DND-41 (cell line): ENCODE data around the gene C11orf16.

ENCODE experiments used
- ATAC-seq: fragments of 200-7000 bp; cut with Tn5 transposase; 3 replicates; pipeline ENCODE4 v1.9.1; 2021; ENCODE audit warnings: low read depth; ENCODE audit not compliant: insufficient read depth
- DNase-seq: peaks from one replicate; pipeline ENCODE4 v3.0.0-alpha.2; 2020
- H2AFZ ChIP-seq: 2 replicates; pipeline ENCODE4 v1.6.0; 2012; ENCODE audit warnings: low read depth, low read length
- H3K27ac ChIP-seq: 2 replicates; pipeline ENCODE4 v1.5.1; 2012; ENCODE audit warnings: low read length, inconsistent platforms
- H3K27me3 ChIP-seq: fragments of 200-600 bp; sonication (generic); 2 replicates; pipeline ENCODE4 v1.6.0; 2012; ENCODE audit warnings: low read length, mild to moderate bottlenecking, inconsistent platforms; ENCODE audit not compliant: insufficient read depth, poor library complexity
- H3K36me3 ChIP-seq: 2 replicates; pipeline ENCODE4 v1.5.1; 2012; ENCODE audit warnings: low read length, inconsistent platforms; ENCODE audit not compliant: insufficient read depth
- H3K4me1 ChIP-seq: 2 replicates; pipeline ENCODE4 v1.5.1; 2012; ENCODE audit warnings: mild to moderate bottlenecking, low read length; ENCODE audit not compliant: insufficient read depth
- H3K4me2 ChIP-seq: 2 replicates; pipeline ENCODE4 v1.6.0; 2012; ENCODE audit warnings: mild to moderate bottlenecking, moderate library complexity, low read length, inconsistent platforms; ENCODE audit not compliant: insufficient read depth
- H3K4me3 ChIP-seq, 2 experiments: fragments of 200-600 bp in 1 of 2; shearing (Covaris generic) in 1 of 2; 2 replicates each; pipeline ENCODE4 v1.5.1; 2012 to 2016; ENCODE audit warnings: inconsistent platforms in 2 of 2, low read length in 2 of 2, mild to moderate bottlenecking in 2 of 2, low read depth in 1 of 2, moderate library complexity in 1 of 2
- H3K79me2 ChIP-seq: 2 replicates; pipeline ENCODE4 v1.6.0; 2012; ENCODE audit warnings: low read length, inconsistent platforms; ENCODE audit not compliant: insufficient read depth
- H3K9ac ChIP-seq: 2 replicates; pipeline ENCODE4 v1.6.0; 2012; ENCODE audit warnings: low read depth, mild to moderate bottlenecking, inconsistent platforms, low read length, moderate library complexity
- H3K9me3 ChIP-seq: 2 replicates; pipeline ENCODE4 v1.5.1; 2012; ENCODE audit warnings: low read length, moderate library complexity, mild to moderate bottlenecking, inconsistent platforms; ENCODE audit not compliant: insufficient read depth, severe bottlenecking
- H4K20me1 ChIP-seq: 2 replicates; pipeline ENCODE4 v1.6.0; 2012; ENCODE audit warnings: low read length; ENCODE audit not compliant: insufficient read depth
- EZH2 ChIP-seq: IDR thresholded peaks from 3 replicates; pipeline ENCODE4 v1.6.1; 2012; ENCODE audit warnings: borderline replicate concordance, low read depth, mild to moderate bottlenecking, moderate library complexity, low read length, inconsistent platforms; ENCODE audit not compliant: severe bottlenecking
- TF ChIP-seq, protein P1 (sequence below): IDR thresholded peaks from 2 replicates; pipeline ENCODE4 v1.5.1; 2012; ENCODE audit warnings: borderline replicate concordance, low read length, moderate library complexity, mild to moderate bottlenecking; ENCODE audit not compliant: poor library complexity, severe bottlenecking; ENCODE audit errors: extremely low read depth

The C11orf16 gene

DNA sequence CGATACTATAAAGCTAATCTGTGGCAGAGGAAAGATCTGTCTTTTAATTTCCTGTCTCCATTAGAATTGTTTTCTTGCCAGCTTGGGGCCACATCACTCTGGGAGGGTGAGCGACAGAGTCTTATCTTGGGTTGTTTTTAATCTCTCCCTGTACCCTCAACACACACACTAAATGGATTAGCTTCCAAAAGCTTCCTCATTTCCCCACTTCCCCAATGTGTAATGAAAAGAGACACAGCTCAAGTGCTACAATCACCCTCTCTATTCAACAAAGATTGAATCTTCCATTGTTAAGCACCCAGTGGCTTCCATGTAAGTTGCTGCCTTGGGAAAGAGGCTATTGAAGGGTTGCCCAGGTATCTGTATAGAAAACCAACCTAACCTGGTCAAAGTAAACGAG, 16.1 kb upstream of the C11orf16 start:
- TF ChIP-seq, protein P1, sequence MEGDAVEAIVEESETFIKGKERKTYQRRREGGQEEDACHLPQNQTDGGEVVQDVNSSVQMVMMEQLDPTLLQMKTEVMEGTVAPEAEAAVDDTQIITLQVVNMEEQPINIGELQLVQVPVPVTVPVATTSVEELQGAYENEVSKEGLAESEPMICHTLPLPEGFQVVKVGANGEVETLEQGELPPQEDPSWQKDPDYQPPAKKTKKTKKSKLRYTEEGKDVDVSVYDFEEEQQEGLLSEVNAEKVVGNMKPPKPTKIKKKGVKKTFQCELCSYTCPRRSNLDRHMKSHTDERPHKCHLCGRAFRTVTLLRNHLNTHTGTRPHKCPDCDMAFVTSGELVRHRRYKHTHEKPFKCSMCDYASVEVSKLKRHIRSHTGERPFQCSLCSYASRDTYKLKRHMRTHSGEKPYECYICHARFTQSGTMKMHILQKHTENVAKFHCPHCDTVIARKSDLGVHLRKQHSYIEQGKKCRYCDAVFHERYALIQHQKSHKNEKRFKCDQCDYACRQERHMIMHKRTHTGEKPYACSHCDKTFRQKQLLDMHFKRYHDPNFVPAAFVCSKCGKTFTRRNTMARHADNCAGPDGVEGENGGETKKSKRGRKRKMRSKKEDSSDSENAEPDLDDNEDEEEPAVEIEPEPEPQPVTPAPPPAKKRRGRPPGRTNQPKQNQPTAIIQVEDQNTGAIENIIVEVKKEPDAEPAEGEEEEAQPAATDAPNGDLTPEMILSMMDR: no peak
- TF ChIP-seq EZH2: no peak
- H3K9ac ChIP-seq: no peak overlapping the region
- H3K27ac ChIP-seq: no peak overlapping the region
- H3K79me2 ChIP-seq: no peaks in the 10 kb centered on the region
- ATAC-seq (no peak), DNase-seq (no peak)
- H3K36me3 ChIP-seq: peaks cover 35% of the 10 kb centered on the region
- no peak overlapping the region for H2AFZ ChIP-seq
- H3K9me3 ChIP-seq: no peaks in the 10 kb centered on the region
- H4K20me1 ChIP-seq: no peaks in the 10 kb centered on the region
- no peak overlapping the region for H3K4me3 ChIP-seq
- H3K4me1 ChIP-seq: peaks cover 23% of the 10 kb centered on the region
- no peak overlapping the region for H3K4me2 ChIP-seq
- no peaks in the 10 kb centered on the region for H3K27me3 ChIP-seq

GRCh38 chr11:8947230-8947943, 14.6 kb upstream of the C11orf16 start:
- TF ChIP-seq, protein P1: no peak
- TF ChIP-seq EZH2: no peak
- peak overlapping the region; percentile 56 for H3K27ac ChIP-seq
- peaks cover 23% of the 10 kb centered on the region for H3K4me1 ChIP-seq
- DNase-seq: peak; percentile 63
- no peak overlapping the region for H3K4me3 ChIP-seq
- no peaks in the 10 kb centered on the region for H3K79me2 ChIP-seq
- no peak overlapping the region for H3K9ac ChIP-seq
- H3K4me2 ChIP-seq: 0 out of 2 replicates have a peak overlapping the region, but pooled peaks have one; percentile 12
- H4K20me1 ChIP-seq: no peaks in the 10 kb centered on the region
- H3K36me3 ChIP-seq: peaks cover 27% of the 10 kb centered on the region
- peak; percentile 96 for ATAC-seq
- H3K9me3 ChIP-seq: no peaks in the 10 kb centered on the region
- H3K27me3 ChIP-seq: no peaks in the 10 kb centered on the region
- no peak overlapping the region for H2AFZ ChIP-seq

GRCh38 chr11:8942518-8943066, 9.8 kb upstream of the C11orf16 start, which contains the start of gene ASCL3:
Gene ASCL3 (minus strand): TSS chr11:8943016. CDS start chr11:8938161, 4,855 bp downstream.
- TF ChIP-seq EZH2: no peak
- TF ChIP-seq, protein P1: no peak
- H4K20me1 ChIP-seq: no peaks in the 10 kb centered on the region
- no peaks in the 10 kb centered on the region for H3K27me3 ChIP-seq
- no peak within 1 kb of the TSS for H3K4me3 ChIP-seq
- DNase-seq (no peak), ATAC-seq (no peak)
- no peak within 1 kb of the TSS for H2AFZ ChIP-seq
- H3K4me2 ChIP-seq: no peak within 1 kb of the TSS
- H3K27ac ChIP-seq: no peak within 1 kb of the TSS
- no peaks in the 10 kb centered on the region for H3K79me2 ChIP-seq
- H3K9me3 ChIP-seq: no peaks in the 10 kb centered on the region
- H3K4me1 ChIP-seq: peaks cover 9% of the 10 kb centered on the region
- peaks cover 4% of the 10 kb centered on the region; the same call in 1 of the 2 replicates for H3K36me3 ChIP-seq
- H3K9ac ChIP-seq: no peak within 1 kb of the TSS
